Lung (tissue), 12 donors: Measurements from ENCODE around the gene PTBP1. TPM values are rescaled to one million over a fixed set of nuclear protein-coding genes. Genes with fewer than 3 reads are reported as not detected.

Source experiments
- ATAC-seq: fragments of 200-7000 bp; cut with Tn5 transposase; one replicate; pipeline ENCODE4 v1.9.1; 2020; ENCODE audit warnings: moderate number of reproducible peaks; ENCODE audit not compliant: insufficient read depth, low FRiP score
- DNase-seq, 3 donors: peaks; one replicate each; pipeline ENCODE4 v3.0.0-alpha.2; 2013 to 2017
- H3K27ac ChIP-seq, 2 donors: one replicate each; pipeline ENCODE4 v1.5.1; 2013; ENCODE audit warnings: mild to moderate bottlenecking in 2 of 2, moderate library complexity in 2 of 2, control low read depth in 1 of 2, inconsistent platforms in 1 of 2, low read depth in 1 of 2, low read length in 1 of 2
- H3K27me3 ChIP-seq, 3 donors: one replicate each; pipeline ENCODE4 v1.5.1; 2013; ENCODE audit warnings: low read length in 2 of 3; ENCODE audit not compliant: control insufficient read depth in 3 of 3, insufficient read depth in 3 of 3
- H3K36me3 ChIP-seq, 4 donors: one replicate each; pipeline ENCODE4 v1.5.1; 2013; ENCODE audit warnings: low read length in 4 of 4, mild to moderate bottlenecking in 1 of 4, moderate library complexity in 1 of 4; ENCODE audit not compliant: control insufficient read depth in 4 of 4, insufficient read depth in 4 of 4
- H3K4me1 ChIP-seq, 5 donors: one replicate each; pipeline ENCODE4 v1.5.1; 2013; ENCODE audit warnings: low read length in 5 of 5, mild to moderate bottlenecking in 2 of 5, moderate library complexity in 1 of 5; ENCODE audit not compliant: control insufficient read depth in 5 of 5, insufficient read depth in 5 of 5
- H3K4me3 ChIP-seq: one replicate; pipeline ENCODE4 v1.5.1; 2013; ENCODE audit warnings: mild to moderate bottlenecking, control low read depth, moderate library complexity
- H3K9ac ChIP-seq, 2 donors: one replicate each; pipeline ENCODE4 v1.5.1; 2013; ENCODE audit warnings: low read length in 2 of 2, control low read depth in 1 of 2; ENCODE audit not compliant: insufficient read depth in 1 of 2
- H3K9me3 ChIP-seq, 4 donors: one replicate each; pipeline ENCODE4 v1.5.1; 2013; ENCODE audit warnings: low read length in 3 of 4, mild to moderate bottlenecking in 1 of 4, moderate library complexity in 1 of 4; ENCODE audit not compliant: control insufficient read depth in 4 of 4, insufficient read depth in 3 of 4
- WGBS, 2 donors: extraction: QIAGEN DNeasy Blood & Tissue Kit; methylation state at CpG; one replicate each; pipeline ENCODE4 v1.1.7; 2013; 5-methylcytosine and 5-hydroxymethylcytosine counted together
- polyA plus RNA-seq, 2 donors: library from polyadenylated mRNA; stranded (reverse); fragments of 200-250 nt; gene quantifications; one replicate each; pipeline ENCODE4 v1.2.1, GENCODE V29; 2013
- total RNA-seq, 2 donors: library from RNA; depleted of rRNA in 1 of 2; stranded (reverse); fragments of >200 nt in 1 of 2; gene quantifications; one replicate each; pipeline ENCODE4 v1.2.1, GENCODE V29; 2014 to 2021
- TF ChIP-seq, protein P1 (sequence below): IDR thresholded peaks from 2 replicates; pipeline ENCODE4 v1.5.1; 2012; ENCODE audit warnings: mild to moderate bottlenecking; ENCODE audit errors: control extremely low read depth, extremely low read depth
- donor health status: control.
- donor health status: control.
- donor health status: Bipolar disorder and iron deficiency.
- donor health status: healthy.
- donor health status: DM: yes; HTN: yes; CAD: no.

Gene PTBP1
- total and polyA plus RNA-seq, 4 donors, result 112 to 321 (median 203) TPM

GRCh38 chr19:810883-811489, 13.7 kb downstream of the PTBP1 start:
- no peaks in the 10 kb centered on the region for H3K9me3 ChIP-seq
- peaks cover 24 to 64% (median 41%) of the 10 kb centered on the region in 4 donors for H3K36me3 ChIP-seq
- ATAC-seq, result no peak
- no peak overlapping the region for H3K27ac ChIP-seq
- no peak for DNase-seq
- no peak overlapping the region for H3K9ac ChIP-seq
- H3K27me3 ChIP-seq, result no peaks in the 10 kb centered on the region
- WGBS, 2 donors, result 86 to 87% methylated on average over 22 to 25 of the region's 25 CpGs
- TF ChIP-seq, protein P1, sequence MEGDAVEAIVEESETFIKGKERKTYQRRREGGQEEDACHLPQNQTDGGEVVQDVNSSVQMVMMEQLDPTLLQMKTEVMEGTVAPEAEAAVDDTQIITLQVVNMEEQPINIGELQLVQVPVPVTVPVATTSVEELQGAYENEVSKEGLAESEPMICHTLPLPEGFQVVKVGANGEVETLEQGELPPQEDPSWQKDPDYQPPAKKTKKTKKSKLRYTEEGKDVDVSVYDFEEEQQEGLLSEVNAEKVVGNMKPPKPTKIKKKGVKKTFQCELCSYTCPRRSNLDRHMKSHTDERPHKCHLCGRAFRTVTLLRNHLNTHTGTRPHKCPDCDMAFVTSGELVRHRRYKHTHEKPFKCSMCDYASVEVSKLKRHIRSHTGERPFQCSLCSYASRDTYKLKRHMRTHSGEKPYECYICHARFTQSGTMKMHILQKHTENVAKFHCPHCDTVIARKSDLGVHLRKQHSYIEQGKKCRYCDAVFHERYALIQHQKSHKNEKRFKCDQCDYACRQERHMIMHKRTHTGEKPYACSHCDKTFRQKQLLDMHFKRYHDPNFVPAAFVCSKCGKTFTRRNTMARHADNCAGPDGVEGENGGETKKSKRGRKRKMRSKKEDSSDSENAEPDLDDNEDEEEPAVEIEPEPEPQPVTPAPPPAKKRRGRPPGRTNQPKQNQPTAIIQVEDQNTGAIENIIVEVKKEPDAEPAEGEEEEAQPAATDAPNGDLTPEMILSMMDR, result no peak
- no peak overlapping the region for H3K4me3 ChIP-seq
- no peaks in the 10 kb centered on the region for H3K4me1 ChIP-seq

- H3K27me3 ChIP-seq, result no peaks in the 10 kb centered on the region
- TF ChIP-seq, protein P1, result no peak
- H3K9ac ChIP-seq, result no peak overlapping the region
- H3K36me3 ChIP-seq, result peaks cover 27 to 58% (median 37%) of the 10 kb centered on the region in 4 donors
- no peak overlapping the region for H3K4me3 ChIP-seq
- no peak overlapping the region for H3K27ac ChIP-seq
- no peaks in the 10 kb centered on the region for H3K9me3 ChIP-seq
- DNase-seq, result no peak
- ATAC-seq, result no peak
- H3K4me1 ChIP-seq, result no peaks in the 10 kb centered on the region
- 94 to 95% methylated on average over 20 of the region's 20 CpGs for WGBS, 2 donors
These were observed 14.3 kb downstream of the PTBP1 start for GRCh38 chr19:811506-812048.

GRCh38 chr19:812049-812746, 14.9 kb downstream of the PTBP1 start:
- H3K36me3 ChIP-seq, result peaks cover 23 to 52% (median 33%) of the 10 kb centered on the region in 4 donors
- H3K9ac ChIP-seq, result no peak overlapping the region
- no peaks in the 10 kb centered on the region for H3K27me3 ChIP-seq
- no peaks in the 10 kb centered on the region for H3K9me3 ChIP-seq
- H3K27ac ChIP-seq, result no peak overlapping the region
- 81 to 93% methylated on average over 62 to 80 of the region's 80 CpGs for WGBS, 2 donors
- no peak for ATAC-seq
- DNase-seq, result no peak
- no peak overlapping the region for H3K4me3 ChIP-seq
- TF ChIP-seq, protein P1, result no peak
- no peaks in the 10 kb centered on the region for H3K4me1 ChIP-seq
